GM21381 (cell line): Measurements from ENCODE around the gene CEP78.

Experiments
- ATAC-seq: cut with Tn5 transposase; IDR thresholded peaks from one replicate; pipeline ENCODE4 v1.9.1; 2021; ENCODE audit warnings: mild to moderate bottlenecking, moderate library complexity; ENCODE audit not compliant: unreplicated experiment

Gene CEP78

GRCh38 chr9:78303377-78304062 is 67.6 kb downstream of the CEP78 start:
- ATAC-seq: no peak

DNA sequence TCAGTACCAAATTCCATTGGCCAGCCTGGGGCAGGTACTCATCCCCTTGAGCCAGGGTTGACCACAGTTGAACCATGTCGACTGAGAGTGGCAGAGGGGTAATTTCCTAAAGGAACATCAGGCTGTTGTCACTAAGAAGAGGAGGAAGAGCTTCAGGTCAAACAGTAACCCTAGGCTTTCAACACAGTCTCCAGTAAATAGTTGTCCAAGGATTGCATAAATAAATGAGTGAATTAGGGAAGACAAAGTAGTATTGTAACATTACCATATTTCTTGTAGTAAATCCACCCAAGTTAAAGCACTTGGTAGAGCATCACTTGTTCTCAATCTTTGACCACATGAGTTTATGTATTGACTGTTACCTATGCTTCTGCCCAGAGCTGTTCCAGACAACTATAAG is 68.5 kb downstream of the CEP78 start:
- ATAC-seq: no peak

GRCh38 chr9:78306222-78307076 is 70.6 kb downstream of the CEP78 start:
- no peak for ATAC-seq

- no peak for ATAC-seq
Measured at GRCh38 chr9:78307360-78307759, 71.5 kb downstream of the CEP78 start.

- no peak for ATAC-seq
Measured at GRCh38 chr9:78309066-78309465, 73.2 kb downstream of the CEP78 start.

GRCh38 chr9:78311075-78311474 is 75.2 kb downstream of the CEP78 start:
- ATAC-seq: no peak

DNA sequence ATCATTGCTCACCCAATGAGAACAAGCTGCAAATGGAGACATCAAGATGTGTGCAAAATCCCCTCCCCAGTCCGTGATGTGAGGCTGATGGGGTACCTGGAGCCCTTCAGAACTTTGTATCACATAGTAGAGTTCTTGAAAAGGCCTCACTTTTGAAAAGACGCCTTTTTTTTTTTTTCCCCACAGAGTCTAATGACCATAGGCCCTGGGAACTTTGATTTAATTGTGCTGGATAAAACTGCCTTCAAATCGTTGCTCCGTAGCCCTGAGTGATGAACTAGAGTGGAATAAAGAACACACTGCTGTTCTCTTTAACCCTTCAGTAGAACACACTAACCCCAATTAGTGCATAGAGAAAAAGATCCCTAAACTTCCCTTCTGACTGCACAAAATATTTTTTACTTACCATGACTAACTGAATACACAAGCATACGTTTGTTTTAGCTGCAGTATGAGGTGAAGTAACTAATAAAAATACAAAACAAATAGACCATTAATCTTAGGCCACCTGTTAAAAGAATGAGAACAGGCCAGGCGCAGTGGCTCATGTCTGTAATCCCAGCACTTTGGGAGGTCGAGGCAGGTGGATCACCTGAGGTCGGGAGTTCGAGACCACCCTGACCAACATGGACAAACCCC is 76.1 kb downstream of the CEP78 start:
- no peak for ATAC-seq

GRCh38 chr9:78314550-78314949 is 78.7 kb downstream of the CEP78 start:
- no peak for ATAC-seq

GRCh38 chr9:78314953-78315870 is 79.3 kb downstream of the CEP78 start:
- ATAC-seq: no peak

DNA sequence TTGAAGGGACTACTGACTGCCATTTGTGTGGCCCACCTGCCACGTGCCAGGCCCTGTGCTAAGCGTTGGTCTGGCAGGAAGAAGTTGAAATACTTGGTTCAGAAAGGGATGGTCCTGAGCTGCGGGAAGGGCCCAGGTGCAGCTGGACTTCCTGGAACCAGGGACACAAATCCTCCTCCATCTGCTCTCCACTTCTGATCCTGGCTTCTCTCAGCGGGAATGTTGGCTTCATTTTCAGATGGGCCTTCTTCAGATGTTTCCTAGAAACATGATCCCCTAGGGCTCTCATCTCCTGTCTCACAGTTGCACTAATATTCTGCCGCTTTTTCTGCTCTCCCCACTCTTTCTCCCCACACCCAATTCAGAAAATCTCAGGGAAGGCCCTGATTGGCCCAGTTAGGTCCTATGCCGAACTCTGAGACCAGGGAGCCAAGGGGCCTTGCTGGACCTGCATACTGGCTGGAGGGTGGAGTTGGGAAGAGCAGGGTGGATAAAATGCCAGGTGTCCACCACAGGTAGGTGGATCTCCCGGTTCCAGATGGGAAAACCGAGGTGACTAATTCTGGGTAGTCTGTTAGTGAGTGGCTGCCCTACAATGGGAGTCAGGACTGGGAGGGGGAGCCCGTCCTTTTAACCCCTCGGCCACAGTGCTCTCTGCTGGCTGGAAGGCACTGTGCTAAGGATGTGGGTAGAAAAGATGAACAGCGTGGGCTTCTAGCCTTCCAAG is 80.5 kb downstream of the CEP78 start:
- ATAC-seq: no peak

GRCh38 chr9:78319197-78320029 is 83.5 kb downstream of the CEP78 start:
- no peak for ATAC-seq

- no peak for ATAC-seq
Measured at GRCh38 chr9:78320030-78320693, 84.3 kb downstream of the CEP78 start.

DNA sequence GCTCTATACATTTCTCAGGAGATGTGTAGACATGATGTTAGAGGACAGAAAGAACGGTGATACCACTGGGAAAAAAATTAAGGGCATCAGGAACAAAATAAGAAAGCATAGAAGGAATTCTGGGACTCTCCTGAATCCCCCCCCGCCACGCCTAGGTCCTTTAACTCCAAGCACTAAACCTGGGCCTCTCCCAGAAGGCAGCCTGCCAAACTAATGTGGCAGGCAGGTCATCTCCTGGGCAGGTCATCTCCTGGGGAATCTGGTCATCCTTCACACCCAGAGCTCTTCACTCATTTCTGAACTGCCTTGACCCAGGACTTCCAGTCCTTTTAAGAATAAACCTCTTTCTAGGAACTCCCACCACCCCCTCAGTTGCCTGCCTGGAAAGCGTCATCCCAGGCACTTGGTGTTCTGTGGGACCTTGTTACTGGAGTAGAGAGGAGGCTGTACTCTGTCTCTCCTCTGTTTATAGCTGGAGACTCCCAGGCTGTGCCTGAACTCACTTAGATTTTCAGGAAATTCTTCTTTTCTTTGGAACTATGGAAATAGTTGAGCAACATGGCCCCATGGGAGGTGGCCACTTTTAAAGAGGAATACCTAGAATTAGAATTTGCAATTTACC is 85.1 kb downstream of the CEP78 start:
- ATAC-seq: no peak

DNA sequence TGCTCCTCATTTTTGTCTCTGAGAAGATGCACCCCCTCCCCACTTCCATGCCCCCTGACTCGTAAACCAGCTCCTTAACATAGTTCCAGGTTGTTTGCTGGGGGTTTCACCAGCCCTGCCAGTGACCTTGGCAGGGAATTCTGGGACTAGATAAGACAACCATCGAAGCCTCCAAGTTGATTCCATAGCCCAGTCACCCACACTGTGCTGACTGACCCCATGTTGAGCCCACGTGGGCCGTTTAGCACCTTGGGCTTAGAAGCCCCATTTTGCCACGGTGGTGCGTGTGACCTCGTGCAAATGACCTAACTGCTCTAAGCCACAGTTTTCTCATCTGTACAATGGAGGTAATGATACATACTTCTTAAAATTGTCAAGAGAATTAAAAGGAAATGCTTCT is 85.6 kb downstream of the CEP78 start:
- ATAC-seq: no peak

- ATAC-seq: no peak
Measured at GRCh38 chr9:78324068-78324650, 88.3 kb downstream of the CEP78 start.

DNA sequence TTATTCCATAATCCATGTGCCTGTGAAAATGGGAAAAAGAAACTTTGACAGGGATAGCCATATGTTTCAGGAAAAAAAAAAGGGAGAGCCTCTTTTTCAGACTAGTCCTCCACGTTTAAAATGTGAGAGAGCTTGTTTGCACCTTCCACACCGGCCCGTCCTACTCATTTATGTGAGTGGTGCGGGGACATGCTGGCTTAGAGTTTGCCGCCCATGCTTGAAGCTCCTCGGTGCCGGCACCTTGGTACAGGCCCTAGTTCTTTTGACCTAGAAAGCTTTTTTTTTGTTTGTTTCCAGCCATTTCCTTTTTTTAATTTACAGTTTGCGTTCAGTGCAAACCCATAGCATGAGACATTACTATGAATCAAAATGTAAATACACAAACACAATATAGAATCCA is 88.8 kb downstream of the CEP78 start:
- no peak for ATAC-seq

DNA sequence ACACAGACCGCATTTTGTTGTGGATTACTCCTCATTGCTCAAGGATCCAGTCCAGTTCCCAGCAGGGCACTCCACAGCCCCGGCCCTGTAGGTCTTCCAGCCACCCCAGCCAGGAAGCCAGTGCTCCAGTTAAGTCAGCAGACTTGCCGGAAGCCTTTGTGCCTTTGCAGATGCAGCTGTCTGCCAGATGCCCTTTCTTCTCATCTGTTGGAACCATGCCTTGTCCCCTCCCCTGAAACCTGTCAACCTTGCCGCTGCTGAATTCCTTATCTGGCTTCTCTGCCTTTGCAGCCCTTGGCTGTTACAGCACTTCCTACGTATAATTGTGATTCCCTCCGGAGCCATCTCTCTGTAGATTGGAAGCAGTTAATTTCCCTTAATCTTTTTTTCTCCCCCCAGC is 89.5 kb downstream of the CEP78 start:
- no peak for ATAC-seq

DNA sequence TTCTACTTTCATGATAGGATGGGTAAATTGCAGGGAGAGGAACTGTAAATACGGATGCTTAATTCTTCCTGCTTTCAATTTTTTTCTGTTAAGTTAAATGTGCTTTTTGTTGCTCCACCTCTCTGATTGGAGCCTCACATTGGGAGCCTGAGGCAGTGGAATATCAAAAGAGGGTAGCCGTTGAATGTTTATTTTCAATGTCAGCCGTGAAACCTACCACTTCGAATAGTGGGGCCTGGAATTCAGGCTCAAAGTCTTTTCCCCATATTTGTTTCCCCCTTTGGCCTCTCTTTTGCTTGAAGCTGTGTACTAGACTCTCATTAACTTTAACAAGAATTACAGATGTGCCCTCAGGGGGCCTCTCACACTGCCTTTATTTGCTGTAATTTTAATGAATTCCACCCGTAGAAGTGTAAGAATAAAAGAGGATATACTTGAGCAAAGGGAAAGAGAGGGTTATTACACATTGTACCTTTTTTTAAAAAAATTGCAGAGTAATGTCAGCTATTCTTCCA is 90.0 kb downstream of the CEP78 start:
- ATAC-seq: no peak
